Stimulated activated naive CD4-positive, alpha-beta T cell treated with Interleukin-2 at 50 U/mL for 16 hours (primary cell): ENCODE data around the gene C1orf198.

ENCODE experiments used
- DNase-seq: peaks from one replicate; lab custom pipeline; 2025; lab: John Stamatoyannopoulos, UW

C1orf198 gene

GRCh38 chr1:230833511-230833910, 34.8 kb downstream of the C1orf198 start:
- no peak for DNase-seq

- DNase-seq: no peak
Observed at GRCh38 chr1:230832476-230832875, 35.8 kb downstream of the C1orf198 start.

- no peak for DNase-seq
Observed at GRCh38 chr1:230831771-230832170, 36.5 kb downstream of the C1orf198 start.

GRCh38 chr1:230828421-230828820, 39.9 kb downstream of the C1orf198 start:
- no peak for DNase-seq

- DNase-seq: no peak
Observed at GRCh38 chr1:230827801-230828200, 40.5 kb downstream of the C1orf198 start.

- no peak for DNase-seq
Observed at GRCh38 chr1:230827081-230827681, 41.1 kb downstream of the C1orf198 start.

- DNase-seq: no peak
Observed at GRCh38 chr1:230826166-230826875, 42.0 kb downstream of the C1orf198 start.

- no peak for DNase-seq
Observed at GRCh38 chr1:230825761-230826160, 42.6 kb downstream of the C1orf198 start.

- no peak for DNase-seq
Observed at GRCh38 chr1:230824919-230825721, 43.2 kb downstream of the C1orf198 start.

GRCh38 chr1:230824551-230824918, 43.8 kb downstream of the C1orf198 start:
- no peak for DNase-seq

- DNase-seq: no peak
Observed at GRCh38 chr1:230823931-230824381, 44.4 kb downstream of the C1orf198 start.

- no peak for DNase-seq
Observed at GRCh38 chr1:230823426-230823825, 44.9 kb downstream of the C1orf198 start.

GRCh38 chr1:230822092-230822581, 46.2 kb downstream of the C1orf198 start:
- no peak for DNase-seq

GRCh38 chr1:230821346-230821745, 47.0 kb downstream of the C1orf198 start:
- no peak for DNase-seq

GRCh38 chr1:230820568-230820967, 47.8 kb downstream of the C1orf198 start:
- no peak for DNase-seq

GRCh38 chr1:230819976-230820375, 48.3 kb downstream of the C1orf198 start:
- no peak for DNase-seq

GRCh38 chr1:230818901-230819300, 49.4 kb downstream of the C1orf198 start:
- no peak for DNase-seq

GRCh38 chr1:230818367-230818766, 50.0 kb downstream of the C1orf198 start:
- DNase-seq: no peak

- no peak for DNase-seq
Observed at GRCh38 chr1:230816018-230816417, 52.3 kb downstream of the C1orf198 start.

- DNase-seq: no peak
Observed at GRCh38 chr1:230814949-230815692, 53.2 kb downstream of the C1orf198 start.

GRCh38 chr1:230812568-230812967, 55.8 kb downstream of the C1orf198 start:
- no peak for DNase-seq
